Dermis blood vessel endothelial cell (primary cell): Measurements from ENCODE around the gene MYCBP2. TPM values are rescaled to one million over a fixed set of nuclear protein-coding genes. Genes with fewer than 3 reads are reported as not detected.

ENCODE experiments used
- DNase-seq: peaks from one replicate; pipeline ENCODE4 v3.0.0; 2010
- total RNA-seq: library from RNA; depleted of rRNA; stranded (reverse); fragments of >200 nt; gene quantifications from 2 replicates; pipeline ENCODE4 v1.2.3, GENCODE V29; 2014

Gene MYCBP2
- total RNA-seq, 1 donor from 2014 or later, result 169 TPM

DNA sequence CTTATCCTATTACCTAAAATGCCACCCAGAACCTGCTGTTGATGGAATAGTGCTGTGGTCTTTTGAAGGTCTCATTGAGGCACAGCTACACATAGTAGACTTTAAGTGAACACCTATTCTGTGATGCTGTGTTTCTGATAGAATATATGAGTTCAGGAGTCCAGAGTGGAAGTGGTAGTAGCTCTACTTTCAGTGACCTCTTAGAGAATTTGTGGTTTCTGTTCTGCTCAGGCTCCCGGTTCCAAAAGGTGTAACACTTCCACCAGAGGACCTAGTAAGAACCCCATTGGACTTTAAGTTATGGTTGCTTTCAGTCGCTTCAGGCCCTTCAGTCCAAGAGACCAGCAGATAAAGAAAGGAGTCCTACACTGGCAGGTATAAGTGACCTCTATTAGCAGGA, 11.4 kb upstream of the MYCBP2 start:
- no peak for DNase-seq

DNA sequence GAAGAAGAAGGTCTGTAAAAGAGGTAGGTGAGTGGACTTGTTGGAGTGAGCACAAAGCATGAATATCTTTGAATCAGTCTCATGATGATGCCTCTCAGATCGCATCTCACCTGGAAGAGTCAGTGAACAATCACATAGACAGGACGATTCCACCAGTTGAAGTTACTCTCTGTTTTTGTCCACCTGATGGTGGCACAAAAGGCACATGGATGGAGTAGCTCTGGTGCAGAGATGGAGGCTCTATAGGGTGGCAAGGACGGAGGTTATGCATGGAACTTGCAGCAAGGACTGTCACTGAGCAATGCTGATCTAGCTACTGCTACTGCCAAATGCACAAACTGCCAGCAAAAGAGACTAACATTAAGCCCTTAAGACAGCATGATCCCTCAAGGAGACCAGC, 10.3 kb upstream of the MYCBP2 start:
- no peak for DNase-seq

DNA sequence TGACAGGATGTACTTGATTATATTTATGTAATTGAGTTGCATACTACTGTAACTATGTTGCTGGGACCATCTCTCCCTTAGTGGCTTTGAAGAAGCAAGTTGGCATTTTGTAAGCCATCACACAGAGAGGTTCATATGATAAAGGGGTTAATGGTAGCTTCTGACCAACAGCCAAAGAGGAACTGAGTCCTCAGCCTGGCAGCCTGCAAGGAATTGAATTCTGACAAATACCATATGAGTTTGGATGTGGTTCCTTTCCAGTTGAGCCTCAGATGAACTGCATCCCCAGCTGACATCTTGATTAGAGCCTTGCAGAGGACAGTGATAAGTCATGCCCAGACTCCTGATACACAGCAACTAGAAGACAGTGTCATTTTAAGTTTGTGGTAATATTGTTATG, 8.6 kb upstream of the MYCBP2 start:
- no peak for DNase-seq

DNA sequence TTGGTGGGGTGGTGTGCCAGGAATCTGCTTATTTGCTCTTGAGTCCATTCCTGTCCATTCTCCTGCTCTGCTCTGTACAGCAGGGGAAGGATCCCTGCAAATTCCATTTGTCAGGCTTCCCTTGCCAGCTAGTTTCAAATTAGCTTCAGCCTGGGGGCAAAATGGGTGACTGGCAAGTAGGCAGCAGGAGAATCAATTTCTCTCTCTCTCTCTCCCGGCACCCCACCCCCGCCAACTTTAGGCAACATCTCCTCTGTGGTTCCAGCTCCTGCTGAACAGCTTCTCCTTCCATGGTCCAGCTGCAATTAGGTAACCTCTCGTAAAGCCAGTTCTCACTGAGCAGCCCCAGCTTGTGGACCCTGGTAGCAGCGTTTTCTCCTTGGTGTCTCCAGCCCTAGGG, 6.7 kb upstream of the MYCBP2 start:
- DNase-seq, result no peak

- no peak for DNase-seq
Measured at GRCh38 chr13:77331421-77331820, 4.5 kb upstream of the MYCBP2 start.

DNA sequence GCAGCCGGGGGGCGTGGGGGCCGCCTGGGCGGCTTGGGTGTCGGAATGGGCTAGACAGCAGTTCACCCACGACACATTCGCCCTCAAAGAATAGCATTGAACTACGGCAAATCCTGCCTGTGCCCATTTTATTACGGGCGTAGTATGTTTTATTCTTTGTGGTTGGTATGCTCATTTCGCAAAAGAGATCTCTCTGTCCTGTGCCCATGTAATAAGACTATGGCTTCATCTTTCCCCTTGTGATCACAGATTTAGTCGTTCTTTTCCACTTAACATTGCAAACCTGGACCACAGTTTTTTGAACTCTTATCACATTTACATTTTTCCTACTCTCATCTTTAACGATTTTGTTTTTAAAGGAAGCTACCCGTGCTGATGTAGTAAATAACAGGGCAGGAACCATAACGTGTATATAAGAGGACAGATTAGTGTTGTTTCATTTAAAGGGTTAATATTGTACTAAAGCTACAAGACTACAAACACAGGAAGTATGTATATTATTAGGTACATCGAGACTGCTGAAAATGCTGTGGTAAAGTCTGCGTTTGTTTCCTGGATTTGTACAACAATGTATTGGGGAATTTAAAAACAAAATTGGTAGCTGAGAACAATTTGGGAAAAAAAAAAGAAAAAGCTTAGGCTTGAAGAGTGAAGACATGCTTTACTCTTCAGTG, 3.2 kb upstream of the MYCBP2 start:
- peak; percentile 45 for DNase-seq

DNA sequence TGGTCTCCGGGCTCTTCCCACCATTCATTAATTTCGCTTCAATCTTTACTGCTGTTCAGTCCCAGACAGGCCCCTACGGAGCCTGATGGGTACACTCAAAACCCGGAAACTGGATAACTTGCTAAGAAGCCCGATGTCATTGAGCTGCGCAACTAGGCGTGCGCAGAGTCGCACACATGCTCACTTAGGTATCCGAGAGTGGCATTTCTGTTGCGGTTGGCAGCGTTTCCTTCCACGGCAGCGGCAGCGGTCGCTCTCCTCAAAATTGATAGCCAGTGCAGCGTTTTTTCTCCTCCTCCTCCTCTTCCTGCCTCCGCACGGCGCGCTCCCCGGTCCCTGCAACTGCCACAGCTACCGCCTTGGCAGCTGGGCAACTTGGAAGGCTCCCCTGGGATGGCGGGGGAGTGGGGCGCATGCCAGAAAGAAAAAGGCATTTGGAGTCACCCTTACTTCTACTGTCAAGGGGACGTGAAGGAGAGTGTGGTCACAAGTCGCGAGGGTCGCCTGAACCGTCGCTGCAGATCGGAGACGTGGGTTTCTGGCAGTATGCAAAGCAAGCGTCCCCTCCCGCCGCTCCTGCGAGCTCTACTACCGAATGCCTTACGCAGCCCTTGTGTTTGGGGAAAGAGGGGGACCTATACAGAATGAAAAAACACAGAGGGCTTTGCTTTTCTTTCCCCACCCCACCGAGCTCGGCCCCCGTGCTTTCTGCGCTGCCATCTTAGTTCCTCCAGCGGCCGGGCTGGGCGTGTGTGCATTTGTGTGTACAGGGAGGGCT, 2.4 kb upstream of the MYCBP2 start:
- DNase-seq, result peak; percentile 97

DNA sequence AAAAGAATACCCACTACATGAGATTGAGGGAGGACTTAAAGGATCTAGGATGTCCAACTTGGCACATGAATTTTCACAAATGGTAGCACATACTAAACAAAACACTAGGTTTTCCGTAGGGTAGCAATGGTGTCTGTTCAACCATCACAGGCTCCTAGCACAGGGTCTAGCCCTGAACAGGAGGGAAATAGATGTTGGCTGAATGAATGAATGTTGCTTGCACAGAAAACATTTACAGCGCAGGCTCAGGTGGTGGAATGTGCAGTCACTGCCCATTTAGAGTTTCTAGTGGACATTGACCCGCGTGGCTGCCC, 1.9 kb upstream of the MYCBP2 start:
- no peak for DNase-seq

- DNase-seq, result peak; percentile 44
Measured at GRCh38 chr13:77325371-77325980, 1.4 kb downstream of the MYCBP2 start.

- DNase-seq, result no peak
Measured at GRCh38 chr13:77323858-77324257, 3.0 kb downstream of the MYCBP2 start.

- no peak for DNase-seq
Measured at GRCh38 chr13:77319536-77319935, 7.4 kb downstream of the MYCBP2 start.

DNA sequence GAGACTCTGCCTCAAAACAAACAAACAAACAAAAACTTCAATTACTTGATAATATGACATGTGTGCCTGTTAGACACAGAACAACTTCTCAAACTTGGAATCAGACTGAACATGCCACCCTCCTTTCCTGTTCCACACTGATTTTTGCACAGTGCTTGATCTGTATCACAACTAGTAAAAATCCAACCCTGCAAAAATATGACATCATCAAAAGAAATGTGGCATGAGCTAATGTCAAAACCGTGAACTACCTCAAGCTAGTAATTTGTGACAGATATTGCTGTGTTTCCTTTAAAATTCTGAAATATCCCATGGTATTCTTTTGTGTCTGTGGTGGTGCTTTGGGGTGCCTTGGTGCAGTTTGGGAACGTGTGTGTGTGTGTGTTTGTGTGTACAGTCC, 8.2 kb downstream of the MYCBP2 start:
- no peak for DNase-seq

DNA sequence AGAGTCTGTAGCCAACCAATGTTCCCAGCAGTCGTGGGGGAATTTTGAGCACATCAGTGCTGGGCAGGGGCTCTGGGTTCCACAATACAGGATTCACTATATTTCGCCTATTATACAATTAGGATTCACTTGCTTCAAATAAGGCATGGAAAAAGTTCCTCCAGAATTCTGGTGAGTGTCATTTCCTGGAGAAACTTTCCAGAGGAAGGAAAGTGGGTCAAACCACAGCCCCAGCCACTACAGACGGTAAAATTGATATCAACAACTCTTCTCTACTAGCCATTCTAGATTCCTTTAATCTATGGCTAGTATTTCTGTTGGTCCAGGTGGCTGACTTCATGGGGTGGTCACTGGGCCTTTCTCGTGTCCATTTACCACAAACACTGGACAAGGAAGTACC, 10.5 kb downstream of the MYCBP2 start:
- peak; percentile 88 for DNase-seq

GRCh38 chr13:77315509-77315908, 11.4 kb downstream of the MYCBP2 start:
- peak; percentile 11 for DNase-seq

DNA sequence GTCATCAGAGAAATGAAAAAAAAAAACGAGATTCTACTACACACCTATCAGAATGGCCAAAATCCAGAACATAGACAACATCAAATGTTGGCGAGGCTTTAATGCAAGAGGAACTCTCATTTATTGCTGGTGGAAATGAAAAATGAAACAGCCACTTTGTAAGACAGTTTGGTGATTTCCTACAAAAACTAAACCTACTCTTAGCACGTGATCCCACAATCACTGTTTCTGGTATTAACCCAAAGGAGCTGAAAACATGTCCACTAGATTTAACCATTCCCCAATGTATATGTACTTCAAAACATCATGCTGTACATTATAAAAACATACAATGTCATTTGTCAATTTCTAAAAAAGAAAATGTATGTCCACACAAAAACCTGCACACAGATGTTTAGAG, 13.0 kb downstream of the MYCBP2 start:
- no peak for DNase-seq

- DNase-seq, result no peak
Measured at GRCh38 chr13:77312311-77312710, 14.6 kb downstream of the MYCBP2 start.

- DNase-seq, result peak; percentile 49
Measured at GRCh38 chr13:77310579-77311279, 16.2 kb downstream of the MYCBP2 start.

DNA sequence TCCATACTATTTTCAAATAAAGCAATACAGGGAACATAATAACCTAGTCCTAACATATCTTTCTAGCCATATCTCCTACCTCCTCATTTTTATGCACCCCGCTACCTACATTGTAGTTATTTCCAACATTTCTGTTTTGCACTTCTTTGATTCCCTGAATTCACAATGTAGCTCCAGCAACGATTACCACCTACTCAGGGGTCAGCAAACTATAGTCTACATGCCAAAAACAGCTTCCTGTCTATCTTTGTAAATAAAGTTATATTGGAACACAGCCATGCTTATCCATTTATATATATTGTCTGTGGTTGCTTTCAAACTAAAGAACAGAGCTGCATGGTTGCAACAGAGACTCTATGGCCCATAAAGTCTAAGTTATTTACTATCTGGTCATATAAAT, 16.7 kb downstream of the MYCBP2 start:
- DNase-seq, result peak; percentile 51

GRCh38 chr13:77309254-77309653, 17.6 kb downstream of the MYCBP2 start:
- no peak for DNase-seq

DNA sequence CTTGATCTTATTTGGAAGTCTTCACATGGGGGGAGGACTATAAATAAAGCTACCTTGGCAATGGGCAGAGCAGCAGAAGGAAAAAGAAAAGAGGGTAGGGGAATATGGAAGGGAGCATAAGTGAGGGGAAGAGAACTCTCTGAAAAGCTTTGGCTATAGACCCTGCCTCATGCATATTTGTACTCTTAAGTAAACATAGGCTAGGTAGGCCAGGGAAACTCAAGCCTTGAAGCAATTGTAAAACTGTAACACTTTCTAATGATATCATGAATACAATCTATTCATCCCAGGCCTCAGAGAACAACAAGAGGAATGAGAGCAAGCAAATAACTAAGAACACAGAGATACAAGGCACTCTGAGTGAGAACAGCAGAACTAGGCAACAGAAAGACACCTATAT, 20.4 kb downstream of the MYCBP2 start:
- peak; percentile 12 for DNase-seq

DNA sequence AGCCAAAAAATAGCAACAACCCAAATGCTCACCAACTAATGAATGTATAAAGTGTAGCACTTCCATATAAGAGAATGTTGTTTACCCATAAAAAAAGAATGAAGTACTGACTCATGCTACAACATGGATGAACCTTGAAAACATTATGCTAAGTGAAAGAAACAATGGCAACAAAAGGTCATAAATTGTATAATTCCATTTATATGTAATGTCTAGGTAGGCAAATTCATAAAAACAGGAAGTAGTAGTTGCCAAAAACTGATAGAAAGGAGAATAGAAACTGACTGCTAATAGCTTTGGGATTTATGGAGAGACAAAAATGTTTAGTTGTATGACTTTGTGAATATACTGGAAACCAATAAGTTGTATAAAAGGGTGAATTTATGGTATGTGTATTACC, 21.6 kb downstream of the MYCBP2 start:
- peak; percentile 74 for DNase-seq

GRCh38 chr13:77300176-77301037, 26.5 kb downstream of the MYCBP2 start:
- DNase-seq, result peak; percentile 43

DNA sequence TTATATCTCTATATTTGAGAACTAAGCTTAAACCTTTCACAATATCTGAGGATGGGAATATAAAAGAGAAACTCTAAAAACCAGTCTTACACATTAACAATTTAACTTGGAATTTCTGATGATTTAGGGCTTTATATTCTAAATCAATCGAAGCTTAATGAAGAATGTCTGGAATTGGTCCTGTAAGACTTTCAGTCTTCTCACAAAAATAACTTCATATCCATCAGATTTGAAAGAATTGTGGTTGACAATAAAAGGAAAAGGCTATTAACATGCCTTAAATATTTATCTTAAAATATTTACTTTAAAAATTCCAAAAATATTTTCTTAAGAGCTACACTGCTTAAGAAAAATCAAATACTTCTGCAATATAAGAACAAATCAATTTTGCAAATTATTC, 27.3 kb downstream of the MYCBP2 start:
- no peak for DNase-seq
